Middle frontal gyrus (tissue), 1 donor: ENCODE measurements around the gene ITGA7.

ENCODE experiments used
- DNase-seq: peaks from one replicate; pipeline ENCODE4 v3.0.0-alpha.2; 2015; ENCODE audit warnings: low spot score; ENCODE audit errors: extremely low spot score

ITGA7 gene

GRCh38 chr12:55702861-55703260 lies 4.8 kb downstream of the ITGA7 start:
- DNase-seq = no peak

- no peak for DNase-seq
These were observed 7.3 kb downstream of the ITGA7 start for GRCh38 chr12:55700255-55701018.

- DNase-seq = no peak
These were observed 8.1 kb downstream of the ITGA7 start for GRCh38 chr12:55699471-55700055.

GRCh38 chr12:55698965-55699364 lies 8.7 kb downstream of the ITGA7 start:
- DNase-seq = no peak

- DNase-seq = no peak
These were observed 9.3 kb downstream of the ITGA7 start for GRCh38 chr12:55698241-55698955.

GRCh38 chr12:55697686-55698085 lies 10.0 kb downstream of the ITGA7 start:
- DNase-seq = no peak

- DNase-seq = no peak
These were observed 10.8 kb downstream of the ITGA7 start for GRCh38 chr12:55696796-55697462.

GRCh38 chr12:55696141-55696540 lies 11.6 kb downstream of the ITGA7 start:
- DNase-seq = no peak

GRCh38 chr12:55695349-55695748 lies 12.4 kb downstream of the ITGA7 start:
- no peak for DNase-seq

GRCh38 chr12:55694651-55695050 lies 13.1 kb downstream of the ITGA7 start:
- no peak for DNase-seq

GRCh38 chr12:55694188-55694515 lies 13.6 kb downstream of the ITGA7 start:
- DNase-seq = no peak

- no peak for DNase-seq
These were observed 14.1 kb downstream of the ITGA7 start for GRCh38 chr12:55693323-55694187.

- DNase-seq = no peak
These were observed 14.9 kb downstream of the ITGA7 start for GRCh38 chr12:55692631-55693322.

GRCh38 chr12:55688716-55689655 lies 18.7 kb downstream of the ITGA7 start:
- no peak for DNase-seq

- no peak for DNase-seq
These were observed 20.0 kb downstream of the ITGA7 start for GRCh38 chr12:55687746-55688145.

GRCh38 chr12:55686366-55687010 lies 21.2 kb downstream of the ITGA7 start:
- no peak for DNase-seq

- no peak for DNase-seq
These were observed 22.0 kb downstream of the ITGA7 start for GRCh38 chr12:55685671-55686070.

GRCh38 chr12:55684761-55685370 lies 22.8 kb downstream of the ITGA7 start:
- DNase-seq = no peak
